A549 (cell line): ENCODE data around the gene ASIC1.

Source experiments
- CTCF ChIP-seq: fragments of >200 bp; sonication (Bioruptor Twin); formaldehyde crosslinking; IDR thresholded peaks from 3 replicates; pipeline ENCODE4 v1.5.1; 2016
- POLR2A ChIP-seq: IDR thresholded peaks from 2 replicates; pipeline ENCODE4 v1.6.1; 2012; ENCODE audit warnings: mild to moderate bottlenecking, low read length

- TF ChIP-seq CTCF (no peak), POLR2A (no peak)
These were observed 33.0 kb downstream of the ASIC1 start for GRCh38 chr12:50090391-50090790.
